Measurements from ENCODE around the gene SORL1.

SORL1 gene

DNA sequence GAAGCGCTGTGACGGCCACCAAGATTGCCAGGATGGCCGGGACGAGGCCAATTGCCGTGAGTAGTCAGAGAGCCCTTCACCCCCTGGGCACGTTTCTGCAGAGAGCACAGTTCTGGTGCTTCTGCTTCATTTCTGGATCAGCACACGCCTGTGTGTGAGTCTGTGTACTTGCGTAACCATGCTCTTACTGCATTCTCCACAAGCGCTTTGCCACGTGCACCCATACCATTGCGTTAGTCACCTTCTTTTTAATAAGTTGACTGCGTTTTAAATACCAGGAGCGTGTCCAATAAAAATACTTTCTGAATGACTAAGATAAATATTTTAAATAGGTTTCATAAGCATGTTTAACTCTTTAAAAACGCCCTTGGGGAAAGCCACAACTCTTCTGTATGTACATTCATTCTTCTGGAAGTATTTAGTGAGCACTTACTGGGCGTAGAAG, 143.6 kb downstream of the SORL1 start:
- Histone ChIP-seq H3K9ac (no peak overlapping the region), H4K20me1 (ENCODE audit: insufficient read depth) (no peaks in the 10 kb centered on the region), H3K27ac (no peak overlapping the region), H3K4me2 (no peak overlapping the region), H3K79me2 (ENCODE audit: insufficient read depth, low read depth) (no peaks in the 10 kb centered on the region), H3K36me3 (ENCODE audit: insufficient read depth) (no peaks in the 10 kb centered on the region), H3K4me1 (ENCODE audit: low read depth, poor library complexity, severe bottlenecking) (no peaks in the 10 kb centered on the region), H3K4me3 (IDR thresholded peaks at IDR 0.05; ENCODE audit: insufficient read depth, low read depth, low read length) (no peak overlapping the region), H2AFZ (ENCODE audit: low read depth) (no peak overlapping the region), H3K27me3 (ENCODE audit: insufficient read depth, low read depth) (no peaks in the 10 kb centered on the region)
- TF ChIP-seq CTCF (conservative IDR thresholded peaks at IDR 0.05; ENCODE audit: low read depth, low read length) = no peak

DNA sequence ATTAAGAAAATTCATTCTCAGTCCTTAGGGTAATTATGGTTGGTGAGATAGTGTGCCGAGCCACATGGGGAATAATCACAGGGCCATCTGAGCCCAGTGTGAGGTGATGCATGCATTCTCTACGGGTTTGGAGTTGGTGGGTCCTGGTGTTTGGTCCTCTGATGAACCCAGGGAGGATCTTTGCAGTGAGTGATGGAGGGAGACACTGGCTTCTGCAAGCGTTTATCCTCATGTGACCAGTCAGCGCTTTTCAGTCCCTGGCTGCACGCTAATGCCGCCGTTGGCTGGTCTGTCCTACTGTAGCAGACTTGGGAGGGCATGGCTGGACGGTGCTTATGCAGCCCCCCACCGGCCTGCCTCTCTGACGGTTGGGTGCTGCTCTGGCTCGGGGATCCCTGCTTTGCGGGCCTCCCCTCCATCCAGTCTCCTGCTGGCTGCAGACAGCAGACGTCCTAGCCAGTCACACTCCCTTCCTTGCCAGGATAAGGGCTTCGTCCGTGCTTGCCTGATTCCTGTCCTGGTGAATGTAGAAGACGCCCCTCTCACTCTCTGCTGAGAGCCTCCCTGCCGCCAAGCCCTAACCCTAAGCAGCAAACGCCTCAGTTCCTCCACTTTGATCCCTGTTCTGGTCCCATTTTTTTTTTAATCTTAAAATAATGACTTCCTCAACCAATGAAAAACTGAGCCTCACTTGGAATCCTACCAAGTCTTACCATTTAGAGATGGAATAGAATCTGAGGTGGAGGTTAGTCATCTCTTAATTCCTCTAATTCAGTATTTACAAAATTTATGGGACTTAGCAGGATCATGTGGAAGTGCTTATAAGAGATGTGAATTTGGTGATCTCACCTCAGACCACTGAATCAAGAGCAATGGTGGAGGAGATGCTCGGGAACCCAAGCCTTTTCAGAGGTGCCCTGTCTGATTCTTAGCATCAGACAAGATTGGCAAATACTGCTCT, 144.4 kb downstream of the SORL1 start:
- Histone ChIP-seq H2AFZ (ENCODE audit: low read depth) (no peak overlapping the region), H3K9ac (no peak overlapping the region), H3K27ac (no peak overlapping the region), H3K4me3 (IDR thresholded peaks at IDR 0.05; ENCODE audit: insufficient read depth, low read depth, low read length) (no peak overlapping the region), H3K79me2 (ENCODE audit: insufficient read depth, low read depth) (no peaks in the 10 kb centered on the region), H3K36me3 (ENCODE audit: insufficient read depth) (no peaks in the 10 kb centered on the region), H3K27me3 (ENCODE audit: insufficient read depth, low read depth) (no peaks in the 10 kb centered on the region), H3K4me2 (no peak overlapping the region), H4K20me1 (ENCODE audit: insufficient read depth) (no peaks in the 10 kb centered on the region), H3K4me1 (ENCODE audit: low read depth, poor library complexity, severe bottlenecking) (no peaks in the 10 kb centered on the region)
- no peak for TF ChIP-seq CTCF (conservative IDR thresholded peaks at IDR 0.05; ENCODE audit: low read depth, low read length)

DNA sequence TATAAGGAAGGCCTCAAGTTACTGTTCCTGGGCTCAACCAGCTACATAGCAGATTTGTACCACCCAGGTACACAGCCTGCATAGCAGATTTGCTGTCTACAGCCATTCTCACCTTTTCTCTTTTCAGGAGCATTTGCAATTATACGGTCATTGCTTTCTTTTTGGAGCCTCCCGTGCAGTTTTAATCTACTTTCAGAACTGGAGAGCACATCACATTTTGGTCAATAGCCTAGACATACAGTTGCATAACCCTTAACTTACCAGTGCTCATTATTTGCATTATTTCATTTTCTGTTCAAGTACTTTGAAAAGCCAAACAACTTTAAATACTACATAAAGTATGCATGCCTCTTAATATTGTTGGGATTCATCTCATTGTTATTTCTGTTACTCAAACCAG, 151.2 kb downstream of the SORL1 start:
- no peaks in the 10 kb centered on the region for H3K27me3 ChIP-seq (ENCODE audit: insufficient read depth, low read depth)
- H3K79me2 ChIP-seq (ENCODE audit: insufficient read depth, low read depth) = no peaks in the 10 kb centered on the region
- no peaks in the 10 kb centered on the region for H3K36me3 ChIP-seq (ENCODE audit: insufficient read depth)
- no peak overlapping the region for H3K9ac ChIP-seq
- no peak overlapping the region for H2AFZ ChIP-seq (ENCODE audit: low read depth)
- H3K4me1 ChIP-seq (ENCODE audit: low read depth, poor library complexity, severe bottlenecking) = no peaks in the 10 kb centered on the region
- H3K27ac ChIP-seq = no peak overlapping the region
- H4K20me1 ChIP-seq (ENCODE audit: insufficient read depth) = no peaks in the 10 kb centered on the region
- H3K4me3 ChIP-seq (IDR thresholded peaks at IDR 0.05; ENCODE audit: insufficient read depth, low read depth, low read length) = no peak overlapping the region
- H3K4me2 ChIP-seq = no peak overlapping the region
- TF ChIP-seq CTCF (conservative IDR thresholded peaks at IDR 0.05; ENCODE audit: low read depth, low read length) = no peak

GRCh38 chr11:121604152-121604551, 152.0 kb downstream of the SORL1 start:
- TF ChIP-seq CTCF (conservative IDR thresholded peaks at IDR 0.05; ENCODE audit: low read depth, low read length) = no peak
- H3K4me3 ChIP-seq (IDR thresholded peaks at IDR 0.05; ENCODE audit: insufficient read depth, low read depth, low read length) = no peak overlapping the region
- H2AFZ ChIP-seq (ENCODE audit: low read depth) = no peak overlapping the region
- no peak overlapping the region for H3K4me2 ChIP-seq
- no peak overlapping the region for H3K27ac ChIP-seq
- H3K79me2 ChIP-seq (ENCODE audit: insufficient read depth, low read depth) = no peaks in the 10 kb centered on the region
- H3K4me1 ChIP-seq (ENCODE audit: low read depth, poor library complexity, severe bottlenecking) = no peaks in the 10 kb centered on the region
- no peaks in the 10 kb centered on the region for H3K36me3 ChIP-seq (ENCODE audit: insufficient read depth)
- no peak overlapping the region for H3K9ac ChIP-seq
- H3K27me3 ChIP-seq (ENCODE audit: insufficient read depth, low read depth) = no peaks in the 10 kb centered on the region
- H4K20me1 ChIP-seq (ENCODE audit: insufficient read depth) = no peaks in the 10 kb centered on the region
